Measurements from ENCODE around the gene CLEC18A.
"Not testable (repeated sequence)": the region's sequence is repeated elsewhere in the genome, so short reads cannot be mapped to it uniquely, and the experiment has no call there.

- not testable (repeated sequence) for TF ChIP-seq POLR2A (IDR thresholded peaks at IDR 0.05; ENCODE audit: low read length); GATA1 (IDR thresholded peaks at IDR 0.05; ENCODE audit: low read depth, low read length)
These were observed 12.2 kb downstream of the CLEC18A start for GRCh38 chr16:69963312-69963711.
